GM23248 (cell line): ENCODE results near the gene CTTNBP2.

ENCODE experiments used
- EZH2 ChIP-seq: fragments of 200-600 bp; sonication (generic); IDR thresholded peaks from 2 replicates; pipeline ENCODE4 v1.6.1; 2018; ENCODE audit warnings: antibody characterized with exemption, mild to moderate bottlenecking; ENCODE audit not compliant: insufficient read depth, poor library complexity, severe bottlenecking
- EZH2phosphoT487 ChIP-seq: fragments of 200-600 bp; sonication (generic); IDR thresholded peaks from 2 replicates; pipeline ENCODE4 v1.6.1; 2018; ENCODE audit warnings: antibody characterized with exemption, moderate library complexity, mild to moderate bottlenecking, low read depth; ENCODE audit not compliant: insufficient read depth

DNA sequence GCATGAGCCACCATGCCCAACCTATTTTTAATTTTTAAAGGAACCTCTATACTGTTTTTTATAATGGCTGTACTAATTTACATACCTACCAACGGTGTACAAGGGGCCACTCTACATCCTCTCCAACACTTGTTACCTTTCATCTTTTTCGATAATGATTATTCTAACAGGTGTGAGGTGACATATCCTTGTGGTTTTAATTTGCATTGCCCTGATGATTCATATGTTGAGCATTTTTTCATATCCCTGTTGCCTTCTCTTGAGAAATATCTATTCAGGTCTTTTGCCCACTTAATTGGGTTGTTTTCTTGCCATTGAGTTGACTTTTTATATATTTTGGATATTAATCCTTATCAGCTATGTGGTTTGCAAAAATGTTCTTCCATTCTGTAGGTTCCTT, 167.0 kb downstream of the CTTNBP2 start:
- TF ChIP-seq EZH2 (no peak), EZH2phosphoT487 (no peak)
